H1 (cell line): ENCODE results near the gene PALD1. TPM values are rescaled to one million over a fixed set of nuclear protein-coding genes. Genes with fewer than 3 reads are reported as not detected.

Experiments
- KDM5A ChIP-seq: fragments of 200-600 bp; IDR thresholded peaks from 2 replicates; pipeline ENCODE4 v1.7.1; 2012; ENCODE audit warnings: mild to moderate bottlenecking, low read length, inconsistent platforms, mixed read lengths
- RAD21 ChIP-seq, 2 experiments: IDR thresholded peaks in 1 of 2; conservative IDR thresholded peaks in 1 of 2; 2 replicates each; pipeline ENCODE4 v1.6.1; 2011; ENCODE audit warnings: low read depth in 2 of 2, low read length in 2 of 2, improper control_type of control experiment in 1 of 2, inconsistent platforms in 1 of 2, mild to moderate bottlenecking in 1 of 2, moderate library complexity in 1 of 2
- polyA plus RNA-seq, 7 experiments: library from polyadenylated mRNA; depleted of rRNA in 3 of 7; stranded (reverse) in 5 of 7; unstranded in 2 of 7; fragments of >200 nt in 5 of 7; fragments of 200-250 nt in 2 of 7; gene quantifications; 1 replicate in 5 of 7; 2 replicates in 1 of 7; 4 replicates in 1 of 7; pipeline versions ENCODE4 v1.2.1 to v1.2.3, GENCODE V29; 2011 to 2013; ENCODE audit warnings: missing spikeins in 2 of 7, mixed read lengths in 2 of 7
- total RNA-seq: library from RNA; stranded (reverse); fragmentation: NEBNext Ultra II Directional; extraction: Animal tissue kit (Norgen Biotek cat#: 25700); gene quantifications from 2 replicates; pipeline ENCODE4 v1.2.1, GENCODE V29; 2021
- TF ChIP-seq, protein P1 (sequence below): IDR thresholded peaks from 2 replicates; pipeline ENCODE4 v1.6.1; 2011; ENCODE audit warnings: low read depth, mild to moderate bottlenecking, low read length; ENCODE audit not compliant: insufficient read depth
- TF ChIP-seq, protein P2 (sequence below), 3 experiments: IDR thresholded peaks; 1 replicate in 2 of 3; 2 replicates in 1 of 3; pipeline versions ENCODE4 v1.5.1 to v1.6.1; 2011; ENCODE audit warnings: low read length in 3 of 3, mild to moderate bottlenecking in 3 of 3, inconsistent platforms in 2 of 3, low read depth in 1 of 3, moderate library complexity in 1 of 3; ENCODE audit not compliant: insufficient read depth in 1 of 3; ENCODE audit errors: control extremely low read depth in 1 of 3
- TF ChIP-seq, protein P3 (sequence below): IDR thresholded peaks from 2 replicates; pipeline ENCODE4 v1.6.1; 2012; ENCODE audit warnings: inconsistent platforms

Gene PALD1
- total and polyA plus RNA-seq, 2 of the 8 experiments (the other 6 are each of a cell fraction or from before 2014, with no cell fraction given): 13.3 to 32.8 TPM

DNA sequence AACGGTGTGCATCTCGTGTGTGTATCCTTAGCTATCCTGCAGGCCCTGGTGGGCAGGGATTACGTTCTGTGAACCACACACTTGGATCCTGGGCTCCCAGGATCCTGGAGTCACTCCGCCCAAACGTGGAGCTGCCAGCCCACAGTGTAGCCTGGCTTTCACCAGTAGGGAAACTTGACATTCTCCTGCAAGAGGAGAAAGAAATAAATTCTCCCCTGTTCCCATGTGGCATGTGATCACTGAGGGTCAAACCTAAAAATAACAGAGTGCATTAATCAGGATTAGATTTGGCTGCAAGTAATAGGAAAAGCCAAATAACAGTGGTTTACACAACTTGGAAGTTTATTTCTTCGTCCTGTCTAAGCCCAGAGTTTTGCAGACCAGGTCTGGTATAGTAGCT lies 32.3 kb downstream of the PALD1 start (continued):
- no peak for TF ChIP-seq RAD21 (IDR thresholded peaks at IDR 0.05 in 1 of 2, conservative IDR thresholded peaks at IDR 0.05 in 1 of 2; ENCODE audit: low read depth in 2 of 2, low read length in 2 of 2)
- TF ChIP-seq, protein P1, sequence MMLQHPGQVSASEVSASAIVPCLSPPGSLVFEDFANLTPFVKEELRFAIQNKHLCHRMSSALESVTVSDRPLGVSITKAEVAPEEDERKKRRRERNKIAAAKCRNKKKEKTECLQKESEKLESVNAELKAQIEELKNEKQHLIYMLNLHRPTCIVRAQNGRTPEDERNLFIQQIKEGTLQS: no peak
- TF ChIP-seq, protein P2, sequence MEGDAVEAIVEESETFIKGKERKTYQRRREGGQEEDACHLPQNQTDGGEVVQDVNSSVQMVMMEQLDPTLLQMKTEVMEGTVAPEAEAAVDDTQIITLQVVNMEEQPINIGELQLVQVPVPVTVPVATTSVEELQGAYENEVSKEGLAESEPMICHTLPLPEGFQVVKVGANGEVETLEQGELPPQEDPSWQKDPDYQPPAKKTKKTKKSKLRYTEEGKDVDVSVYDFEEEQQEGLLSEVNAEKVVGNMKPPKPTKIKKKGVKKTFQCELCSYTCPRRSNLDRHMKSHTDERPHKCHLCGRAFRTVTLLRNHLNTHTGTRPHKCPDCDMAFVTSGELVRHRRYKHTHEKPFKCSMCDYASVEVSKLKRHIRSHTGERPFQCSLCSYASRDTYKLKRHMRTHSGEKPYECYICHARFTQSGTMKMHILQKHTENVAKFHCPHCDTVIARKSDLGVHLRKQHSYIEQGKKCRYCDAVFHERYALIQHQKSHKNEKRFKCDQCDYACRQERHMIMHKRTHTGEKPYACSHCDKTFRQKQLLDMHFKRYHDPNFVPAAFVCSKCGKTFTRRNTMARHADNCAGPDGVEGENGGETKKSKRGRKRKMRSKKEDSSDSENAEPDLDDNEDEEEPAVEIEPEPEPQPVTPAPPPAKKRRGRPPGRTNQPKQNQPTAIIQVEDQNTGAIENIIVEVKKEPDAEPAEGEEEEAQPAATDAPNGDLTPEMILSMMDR (IDR thresholded peaks at IDR 0.05; ENCODE audit: control extremely low read depth in 1 of 3, insufficient read depth in 1 of 3, low read depth in 1 of 3, low read length in 3 of 3): no peak
- TF ChIP-seq, protein P3, sequence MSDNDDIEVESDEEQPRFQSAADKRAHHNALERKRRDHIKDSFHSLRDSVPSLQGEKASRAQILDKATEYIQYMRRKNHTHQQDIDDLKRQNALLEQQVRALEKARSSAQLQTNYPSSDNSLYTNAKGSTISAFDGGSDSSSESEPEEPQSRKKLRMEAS: no peak
- no peak for TF ChIP-seq KDM5A
